Thoracic aorta (tissue), 2 donors: ENCODE results near the gene C13orf46. TPM values are rescaled to one million over a fixed set of nuclear protein-coding genes. Genes with fewer than 3 reads are reported as not detected.

Experiments
- ATAC-seq: fragments of 150-250 bp; one replicate; pipeline ENCODE4 v1.8.0; 2017; ENCODE audit warnings: low read depth; ENCODE audit not compliant: insufficient number of reproducible peaks, low FRiP score
- DNase-seq: peaks from one replicate; pipeline ENCODE4 v3.0.0-alpha.2; 2020; ENCODE audit warnings: low spot score
- H3K27ac ChIP-seq, 2 donors: fragments of 200-600 bp; sonication (generic); 1 replicate in 1 of 2; 2 replicates in 1 of 2; pipeline ENCODE4 v1.5.1; 2016; ENCODE audit warnings: mild to moderate bottlenecking in 2 of 2, moderate library complexity in 2 of 2
- H3K27me3 ChIP-seq: fragments of 200-600 bp; sonication (generic); replicated peaks from 2 replicates; pipeline ENCODE4 v1.6.0; 2016; ENCODE audit warnings: mild to moderate bottlenecking; ENCODE audit not compliant: insufficient read depth
- H3K36me3 ChIP-seq: fragments of 200-600 bp; sonication (generic); one replicate; pipeline ENCODE4 v1.5.1; 2016
- H3K4me1 ChIP-seq, 2 donors: fragments of 200-600 bp; sonication (generic); 1 replicate in 1 of 2; 2 replicates in 1 of 2; pipeline versions ENCODE4 v1.5.1 to v1.6.0; 2016; ENCODE audit warnings: low read depth in 2 of 2, mild to moderate bottlenecking in 1 of 2; ENCODE audit not compliant: control insufficient read depth in 1 of 2
- H3K4me3 ChIP-seq: fragments of 200-600 bp; sonication (generic); 2 replicates; pipeline ENCODE4 v1.5.1; 2016; ENCODE audit warnings: mild to moderate bottlenecking
- H3K9me3 ChIP-seq: fragments of 200-600 bp; sonication (generic); 2 replicates; pipeline ENCODE4 v1.5.1; 2016
- total RNA-seq, 2 donors: library from RNA; depleted of rRNA; stranded (reverse); fragments of >200 nt; gene quantifications; one replicate each; pipeline versions ENCODE4 v1.1.0 to v1.2.3, GENCODE V29; 2016
- TF ChIP-seq, protein P1 (sequence below): fragments of 200-600 bp; sonication (generic); IDR thresholded peaks from one replicate; pipeline ENCODE4 v1.5.1; 2019; ENCODE audit warnings: antibody characterized with exemption

C13orf46 gene
- total RNA-seq, 2 donors from 2014 or later = 1.1 TPM

DNA sequence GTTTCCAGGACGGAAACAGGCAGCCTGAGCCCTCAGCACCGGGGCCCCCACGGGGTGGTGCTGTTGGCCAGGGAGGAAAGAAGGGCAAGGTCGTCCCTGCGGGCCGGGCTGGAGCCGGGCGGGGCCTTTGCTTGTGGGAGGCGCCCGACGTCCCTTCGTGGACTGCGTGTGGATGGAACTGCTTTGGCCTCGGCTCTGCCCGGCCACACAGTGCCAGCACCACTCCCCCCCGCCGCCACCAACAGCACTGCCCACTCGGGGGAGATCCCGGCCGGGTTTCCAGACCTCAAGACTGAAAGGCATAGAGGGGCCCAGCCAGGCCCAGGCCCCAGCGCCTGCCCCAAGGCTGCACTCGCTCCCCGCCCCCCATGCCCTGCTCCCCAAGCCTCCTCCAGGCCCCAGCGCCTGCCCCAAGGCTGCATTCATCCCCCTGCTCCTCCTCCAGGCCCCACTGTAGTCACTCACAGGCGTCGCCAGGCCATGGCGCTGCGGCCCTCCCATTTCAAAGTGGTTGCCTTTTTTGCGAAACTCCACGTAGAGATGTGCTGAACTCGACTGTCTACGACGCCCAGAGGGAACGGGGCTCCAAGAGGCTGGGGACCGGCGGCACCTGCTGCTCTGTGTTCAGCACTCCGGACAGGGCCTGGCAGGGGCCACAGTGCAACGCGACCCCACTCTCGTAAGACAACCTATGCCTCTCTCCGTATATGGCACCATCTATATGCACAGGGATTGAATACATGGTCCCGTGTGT lies 22.5 kb downstream of the C13orf46 start:
- no peak overlapping the region for H3K27ac ChIP-seq
- peak overlapping the region; percentile 53 for H3K4me3 ChIP-seq
- TF ChIP-seq, protein P1, sequence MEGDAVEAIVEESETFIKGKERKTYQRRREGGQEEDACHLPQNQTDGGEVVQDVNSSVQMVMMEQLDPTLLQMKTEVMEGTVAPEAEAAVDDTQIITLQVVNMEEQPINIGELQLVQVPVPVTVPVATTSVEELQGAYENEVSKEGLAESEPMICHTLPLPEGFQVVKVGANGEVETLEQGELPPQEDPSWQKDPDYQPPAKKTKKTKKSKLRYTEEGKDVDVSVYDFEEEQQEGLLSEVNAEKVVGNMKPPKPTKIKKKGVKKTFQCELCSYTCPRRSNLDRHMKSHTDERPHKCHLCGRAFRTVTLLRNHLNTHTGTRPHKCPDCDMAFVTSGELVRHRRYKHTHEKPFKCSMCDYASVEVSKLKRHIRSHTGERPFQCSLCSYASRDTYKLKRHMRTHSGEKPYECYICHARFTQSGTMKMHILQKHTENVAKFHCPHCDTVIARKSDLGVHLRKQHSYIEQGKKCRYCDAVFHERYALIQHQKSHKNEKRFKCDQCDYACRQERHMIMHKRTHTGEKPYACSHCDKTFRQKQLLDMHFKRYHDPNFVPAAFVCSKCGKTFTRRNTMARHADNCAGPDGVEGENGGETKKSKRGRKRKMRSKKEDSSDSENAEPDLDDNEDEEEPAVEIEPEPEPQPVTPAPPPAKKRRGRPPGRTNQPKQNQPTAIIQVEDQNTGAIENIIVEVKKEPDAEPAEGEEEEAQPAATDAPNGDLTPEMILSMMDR = peak; percentile 85

DNA sequence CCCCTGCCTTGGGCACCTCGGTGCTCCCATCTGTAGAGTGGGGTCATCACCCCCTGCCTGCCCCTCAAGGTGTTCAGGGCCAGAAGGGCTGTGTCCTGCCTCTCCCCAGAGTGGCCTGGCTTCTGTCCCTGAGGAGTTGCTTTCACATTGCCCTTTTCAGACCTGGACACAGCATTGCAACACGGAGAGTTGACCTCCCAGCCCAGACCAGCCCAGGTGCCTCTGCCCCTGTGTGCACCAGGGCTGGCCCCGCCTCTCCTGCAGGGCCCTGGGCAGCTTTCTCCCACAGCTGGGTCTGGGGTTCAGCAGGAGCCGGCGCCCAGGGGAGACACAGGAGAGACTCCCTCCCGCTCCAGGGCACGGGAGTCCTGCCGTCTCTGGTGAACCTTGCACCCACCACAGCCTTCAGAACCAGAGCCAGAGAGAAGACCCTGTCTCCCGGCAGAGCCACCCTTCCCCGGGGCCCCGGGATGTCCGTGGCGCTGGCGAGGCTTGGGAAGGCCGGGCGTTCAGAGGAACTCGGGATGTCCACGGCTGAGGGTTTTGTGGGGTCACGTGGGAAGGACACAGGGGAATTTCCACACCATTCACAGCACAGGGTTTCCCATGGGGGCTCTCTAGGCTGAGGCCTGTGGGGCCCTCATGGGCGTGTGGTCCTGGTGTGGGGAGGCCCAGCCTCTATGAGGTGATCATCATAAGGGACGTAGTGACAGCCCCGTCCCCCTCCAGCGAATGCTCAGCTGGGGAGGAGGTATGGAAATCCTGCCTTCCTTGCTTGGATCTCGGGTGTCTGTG lies 23.2 kb downstream of the C13orf46 start:
- H3K4me1 ChIP-seq = peaks cover 4 to 21% of the 10 kb centered on the region in 2 donors
- no peak for DNase-seq
- no peak for ATAC-seq
- no peak overlapping the region for H3K27ac ChIP-seq
- H3K36me3 ChIP-seq = no peaks in the 10 kb centered on the region
- no peaks in the 10 kb centered on the region for H3K9me3 ChIP-seq
- H3K4me3 ChIP-seq = peak overlapping the region; percentile 53
- TF ChIP-seq, protein P1 = no peak
- H3K27me3 ChIP-seq = no peaks in the 10 kb centered on the region

More for the DNA sequence above, 22.5 kb downstream of the C13orf46 start:
- peak; percentile 56 for ATAC-seq
- Histone ChIP-seq H3K4me1 (peaks cover 4 to 19% of the 10 kb centered on the region in 2 donors), H3K36me3 (no peaks in the 10 kb centered on the region), H3K9me3 (no peaks in the 10 kb centered on the region), H3K27me3 (no peaks in the 10 kb centered on the region)
- peak; percentile 57 for DNase-seq

DNA sequence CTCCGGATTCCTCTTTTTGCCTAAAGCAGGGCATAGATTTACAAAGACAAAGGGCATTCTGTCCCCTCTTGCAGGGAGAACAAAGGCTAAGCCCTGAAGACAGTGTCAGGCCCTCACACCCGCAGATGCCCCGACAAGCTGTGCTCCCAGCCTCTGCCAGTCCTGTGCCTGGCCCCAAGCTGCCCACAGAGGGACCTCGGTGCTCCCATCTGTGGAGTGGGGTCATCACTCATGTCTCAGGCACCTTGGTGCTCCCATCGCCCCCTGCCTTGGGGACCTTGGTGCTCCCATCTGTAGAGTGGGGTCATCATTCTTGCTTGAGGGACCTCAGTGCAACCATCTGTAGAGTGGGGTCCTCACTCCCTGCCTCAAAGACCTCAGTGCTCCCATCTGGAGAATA lies 24.3 kb downstream of the C13orf46 start:
- DNase-seq = no peak
- H3K4me1 ChIP-seq = peaks cover 4 to 21% of the 10 kb centered on the region in 2 donors
- H3K4me3 ChIP-seq = no peak overlapping the region
- H3K9me3 ChIP-seq = no peaks in the 10 kb centered on the region
- TF ChIP-seq, protein P1 = no peak
- no peak for ATAC-seq
- H3K36me3 ChIP-seq = no peaks in the 10 kb centered on the region
- no peak overlapping the region for H3K27ac ChIP-seq
- no peaks in the 10 kb centered on the region for H3K27me3 ChIP-seq

DNA sequence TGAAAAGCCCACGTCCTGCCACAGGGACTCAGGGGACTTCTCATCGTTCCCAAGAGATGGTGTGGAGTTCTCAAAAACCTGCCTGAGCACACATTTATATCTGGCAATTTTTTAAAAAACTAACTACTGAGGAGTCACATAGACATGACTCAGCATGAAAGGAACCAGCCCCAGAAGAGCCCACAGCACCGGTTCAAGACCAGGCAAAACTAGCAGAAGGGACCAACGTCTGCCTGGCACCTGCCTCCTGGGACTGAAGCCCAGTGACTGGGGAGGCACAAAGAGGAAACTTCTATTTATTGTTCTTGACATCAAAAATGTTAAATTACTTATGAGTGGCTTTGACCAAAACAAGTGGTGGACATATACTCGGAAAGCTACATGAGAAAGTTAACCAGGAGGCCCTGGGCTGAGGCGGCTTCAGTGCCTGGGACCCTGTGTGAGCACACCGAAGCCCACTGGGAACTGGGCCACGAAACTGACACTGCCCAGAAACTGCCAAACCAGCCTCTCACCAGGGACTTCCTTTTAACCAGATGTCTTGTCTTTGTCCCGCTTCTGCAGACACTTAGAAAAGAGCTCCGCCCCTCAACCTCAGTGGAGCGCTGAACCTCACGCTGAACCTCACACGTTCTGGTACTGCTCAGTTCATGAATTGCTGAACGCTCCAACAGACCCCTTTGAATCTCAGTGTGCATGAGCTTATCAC lies 25.7 kb downstream of the C13orf46 start:
- H3K4me3 ChIP-seq = no peak overlapping the region
- H3K27me3 ChIP-seq = no peaks in the 10 kb centered on the region
- no peaks in the 10 kb centered on the region for H3K36me3 ChIP-seq
- no peak for ATAC-seq
- TF ChIP-seq, protein P1 = no peak
- no peaks in the 10 kb centered on the region for H3K9me3 ChIP-seq
- DNase-seq = peak; percentile 1
- H3K27ac ChIP-seq = no peak overlapping the region
- peaks cover 4 to 21% of the 10 kb centered on the region in 2 donors for H3K4me1 ChIP-seq
